Heart right ventricle (tissue), 16 donors: Measurements from ENCODE around the gene ZNF423. TPM values are rescaled to one million over a fixed set of nuclear protein-coding genes. Genes with fewer than 3 reads are reported as not detected.

Experiments used
- ATAC-seq, 8 donors: fragments of 200-7000 bp; cut with Tn5 transposase; one replicate each; pipeline ENCODE4 v1.9.1; 2020; ENCODE audit warnings: mild to moderate bottlenecking in 8 of 8, moderate library complexity in 8 of 8, moderate number of reproducible peaks in 1 of 8
- DNase-seq, 2 donors: peaks; one replicate each; pipeline ENCODE4 v3.0.0-alpha.2; 2020
- H3K27ac ChIP-seq, 10 donors: fragments of 200-600 bp; sonication (generic) in 2 of 10; one replicate each; pipeline versions ENCODE4 v1.5.0 to v1.8.0; 2020 to 2022; ENCODE audit warnings: mild to moderate bottlenecking in 3 of 10
- H3K27me3 ChIP-seq, 7 donors: fragments of 200-600 bp; one replicate each; pipeline ENCODE4 v1.8.0; 2021 to 2022; ENCODE audit warnings: mild to moderate bottlenecking in 2 of 7
- H3K36me3 ChIP-seq, 9 donors: fragments of 200-600 bp; sonication (generic) in 1 of 9; one replicate each; pipeline versions ENCODE4 v1.5.0 to v1.8.0; 2020 to 2022; ENCODE audit warnings: mild to moderate bottlenecking in 2 of 9
- H3K4me1 ChIP-seq, 9 donors: fragments of 200-600 bp; sonication (generic) in 1 of 9; one replicate each; pipeline versions ENCODE4 v1.5.0 to v1.8.0; 2020 to 2022; ENCODE audit warnings: mild to moderate bottlenecking in 4 of 9
- H3K4me3 ChIP-seq, 10 donors: fragments of 200-600 bp; sonication (generic) in 2 of 10; one replicate each; pipeline versions ENCODE4 v1.5.0 to v1.8.0; 2020 to 2022; ENCODE audit warnings: mild to moderate bottlenecking in 7 of 10, moderate library complexity in 2 of 10
- H3K9me3 ChIP-seq, 11 donors: fragments of 200-600 bp in 10 of 11; sonication (generic) in 2 of 11; one replicate each; pipeline versions ENCODE4 v1.5.0 to v1.8.0; 2013 to 2022; ENCODE audit warnings: mild to moderate bottlenecking in 2 of 11, control low read depth in 1 of 11, moderate library complexity in 1 of 11
- WGBS, 2 donors: extraction: QIAGEN DNeasy Blood & Tissue Kit; methylation state at CpG; one replicate each; pipeline ENCODE4 v1.1.7; 2013; ENCODE audit warnings: inconsistent platforms in 1 of 2; 5-methylcytosine and 5-hydroxymethylcytosine counted together
- intact Hi-C, 10 donors: fragments of 100-400 bp; cut with DNase I; formaldehyde crosslinking; loops; one replicate each; pipeline versions ENCODE4 v1.11.1 to v1.14.2; 2022
- polyA plus RNA-seq, 2 donors: library from polyadenylated mRNA; stranded (reverse); fragments of 200-250 nt; gene quantifications; one replicate each; pipeline ENCODE4 v1.2.3, GENCODE V29; 2013
- total RNA-seq, 10 donors: library from RNA; stranded (reverse); fragmentation: NEBNext Ultra II Directional in 3 of 10; extraction: Animal tissue kit (Norgen Biotek cat#: 25700) in 3 of 10; gene quantifications; one replicate each; pipeline versions ENCODE4 v1.2.1 to v1.2.4, GENCODE V29; 2021 to 2023
- TF ChIP-seq, protein P1 (sequence below), 9 donors: fragments of 200-600 bp; sonication (generic) in 2 of 9; IDR thresholded peaks; one replicate each; pipeline versions ENCODE4 v1.5.0 to v1.8.0; 2021 to 2022; ENCODE audit warnings: antibody characterized with exemption in 9 of 9, mild to moderate bottlenecking in 5 of 9, moderate library complexity in 1 of 9
- donor health status: Arrhythmogenic right ventricular cardiomyopathy.
- donor health status: ischemic (EF 13 %, LVEDD 7.1; RV severe dilation, severe dysfunction).
- donor health status: healthy with polysubstance abuse.
- donor health status: DM: no; HTN: yes; CAD: no.
- donor health status: DM: no; HTN: no; CAD: no.
- donor health status: ischemic (EF 25% LVEDD 6.9; RV normal size, moderate dysfunction).
- donor health status: ischemic (EF 25% LVEDD 5.7; RV mildly dilated, moderate dysfunction).
- donor health status: healthy.
- donor health status: DM: yes; HTN: yes; CAD: no.
- donor health status: Ischemic cardiomyopathy.
- donor health status: ischemic (EF 35%, LVEDD 5.7; RV mildly dilated, moderate dysfunction).
- donor health status: nonischemic (EF 11% LVEDD 7.7; RV severe dilation, severe dysfunction).
- donor health status: DM: yes; HTN: yes; CAD: no.
- donor health status: PGD.
- donor health status: ischemic (EF 29% LVEDD 5.4; RV normal size, mild dysfunction).
- donor health status: nonischemic (EF 23%, LVEDD 6.1; RV moderate dilation, normal function).

Gene ZNF423
- total and polyA plus RNA-seq, 12 donors = 2.6 to 10.6 (median 7.0) TPM

DNA sequence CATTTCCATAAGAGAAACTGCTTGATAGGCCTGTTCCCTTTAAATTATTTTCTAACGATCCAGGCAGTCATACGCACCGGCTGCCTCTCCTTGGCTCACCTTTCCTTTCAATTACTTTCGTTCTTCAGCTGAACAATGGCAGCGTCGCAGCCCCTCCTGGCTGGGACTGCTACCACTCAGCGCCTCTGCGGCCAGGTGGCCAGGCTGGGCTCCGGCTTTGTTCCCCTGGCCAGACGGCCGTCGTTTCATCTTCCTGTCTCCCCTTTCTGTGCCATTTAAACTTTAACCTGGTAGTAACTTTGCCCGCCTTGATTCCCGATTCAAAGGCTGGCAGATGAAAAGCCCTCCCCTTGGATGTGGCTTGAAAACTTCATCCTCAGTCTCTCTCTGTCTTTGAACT lies 403.3 kb downstream of the ZNF423 start:
- Histone ChIP-seq H3K4me1 (peaks cover 0 to 21% (median 3%) of the 10 kb centered on the region in 9 donors), H3K36me3 (no peaks in the 10 kb centered on the region), H3K4me3 (peak overlapping the region in 6 of 10 donors; percentile 13 to 42 (median 33)), H3K9me3 (no peaks in the 10 kb centered on the region), H3K27ac (peak overlapping the region; percentile 30 to 91 (median 73)), H3K27me3 (peaks cover 0 to 20% (median 0%) of the 10 kb centered on the region in 7 donors)
- peak in 6 of 8 donors; percentile 55 to 84 (median 76) for ATAC-seq
- TF ChIP-seq, protein P1, sequence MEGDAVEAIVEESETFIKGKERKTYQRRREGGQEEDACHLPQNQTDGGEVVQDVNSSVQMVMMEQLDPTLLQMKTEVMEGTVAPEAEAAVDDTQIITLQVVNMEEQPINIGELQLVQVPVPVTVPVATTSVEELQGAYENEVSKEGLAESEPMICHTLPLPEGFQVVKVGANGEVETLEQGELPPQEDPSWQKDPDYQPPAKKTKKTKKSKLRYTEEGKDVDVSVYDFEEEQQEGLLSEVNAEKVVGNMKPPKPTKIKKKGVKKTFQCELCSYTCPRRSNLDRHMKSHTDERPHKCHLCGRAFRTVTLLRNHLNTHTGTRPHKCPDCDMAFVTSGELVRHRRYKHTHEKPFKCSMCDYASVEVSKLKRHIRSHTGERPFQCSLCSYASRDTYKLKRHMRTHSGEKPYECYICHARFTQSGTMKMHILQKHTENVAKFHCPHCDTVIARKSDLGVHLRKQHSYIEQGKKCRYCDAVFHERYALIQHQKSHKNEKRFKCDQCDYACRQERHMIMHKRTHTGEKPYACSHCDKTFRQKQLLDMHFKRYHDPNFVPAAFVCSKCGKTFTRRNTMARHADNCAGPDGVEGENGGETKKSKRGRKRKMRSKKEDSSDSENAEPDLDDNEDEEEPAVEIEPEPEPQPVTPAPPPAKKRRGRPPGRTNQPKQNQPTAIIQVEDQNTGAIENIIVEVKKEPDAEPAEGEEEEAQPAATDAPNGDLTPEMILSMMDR (IDR thresholded peaks at IDR 0.05) = peak in 2 of 9 donors; percentile 13 to 26
- DNase-seq = no peak
- intact Hi-C loops = loop anchor here in 1 of 10 donors (10.0 kb wide), 1 partner anchor 62 kb away; no protein-coding TSS in a partner anchor
- 45 to 48% methylated on average over 14 of the region's 14 CpGs for WGBS, 2 donors

DNA sequence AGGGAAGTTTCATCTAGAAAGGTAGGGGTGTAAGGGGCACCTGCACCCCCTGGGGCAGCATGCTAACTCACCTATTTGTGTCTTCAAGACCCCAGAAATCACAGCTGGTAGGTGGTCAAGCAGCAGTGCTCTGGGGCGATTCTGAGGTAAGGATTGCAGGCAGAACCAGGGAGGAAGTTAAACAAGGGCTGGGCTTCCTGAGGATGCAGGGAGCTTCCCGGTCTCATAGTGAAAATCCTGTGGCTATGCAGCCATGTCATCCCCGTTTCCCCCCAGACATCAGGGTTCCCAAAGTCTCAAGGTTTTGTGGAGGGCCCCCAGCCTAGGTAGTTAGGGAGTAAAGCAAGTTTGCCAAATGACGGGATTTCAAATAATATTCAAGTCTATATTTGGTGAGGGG lies 403.8 kb downstream of the ZNF423 start:
- intact Hi-C loops = loop anchor here in 1 of 10 donors (10.0 kb wide), 1 partner anchor 63 kb away; no protein-coding TSS in a partner anchor
- H3K27me3 ChIP-seq = peaks cover 0 to 16% (median 0%) of the 10 kb centered on the region in 7 donors
- H3K4me3 ChIP-seq = peak overlapping the region in 6 of 10 donors; percentile 13 to 42 (median 33)
- peak overlapping the region; percentile 30 to 91 (median 73) for H3K27ac ChIP-seq
- ATAC-seq (peak in 4 of 8 donors; percentile 58 to 86 (median 86)), DNase-seq (peak in 1 of 2 donors; percentile 19)
- 36 to 57% methylated on average over 4 of the region's 4 CpGs for WGBS, 2 donors
- no peaks in the 10 kb centered on the region for H3K36me3 ChIP-seq
- peaks cover 0 to 21% (median 3%) of the 10 kb centered on the region in 9 donors for H3K4me1 ChIP-seq
- H3K9me3 ChIP-seq = no peaks in the 10 kb centered on the region
- TF ChIP-seq, protein P1 (IDR thresholded peaks at IDR 0.05) = no peak

DNA sequence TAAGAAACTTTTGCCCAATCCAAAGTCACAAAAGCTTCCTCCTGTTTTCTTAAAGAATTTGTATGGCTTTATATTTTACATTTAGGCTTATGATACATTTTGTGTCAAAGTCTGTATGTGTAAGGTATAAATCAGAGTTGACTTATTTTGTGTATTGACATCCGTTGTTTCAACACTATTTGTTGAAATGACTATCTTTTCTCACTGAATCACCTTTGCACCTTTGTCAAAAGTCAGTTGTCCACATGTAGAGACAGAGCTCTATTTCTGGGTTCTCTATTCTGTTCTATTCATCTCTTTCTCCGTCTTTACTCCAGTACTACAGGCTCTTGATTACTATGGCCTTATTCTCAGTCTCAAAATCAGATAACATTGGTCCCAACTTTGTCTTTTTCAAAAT lies 409.1 kb downstream of the ZNF423 start:
- 87 to 88% methylated on average over 2 of the region's 2 CpGs for WGBS, 2 donors
- peaks cover 0 to 10% (median 0%) of the 10 kb centered on the region in 7 donors for H3K27me3 ChIP-seq
- H3K9me3 ChIP-seq = no peaks in the 10 kb centered on the region
- DNase-seq (no peak), ATAC-seq (no peak)
- no peaks in the 10 kb centered on the region for H3K36me3 ChIP-seq
- TF ChIP-seq, protein P1 (IDR thresholded peaks at IDR 0.05) = no peak
- H3K4me3 ChIP-seq = no peak overlapping the region
- intact Hi-C loops = no loop called here
- H3K27ac ChIP-seq = no peak overlapping the region
- H3K4me1 ChIP-seq = peaks cover 0 to 23% (median 3%) of the 10 kb centered on the region in 9 donors

DNA sequence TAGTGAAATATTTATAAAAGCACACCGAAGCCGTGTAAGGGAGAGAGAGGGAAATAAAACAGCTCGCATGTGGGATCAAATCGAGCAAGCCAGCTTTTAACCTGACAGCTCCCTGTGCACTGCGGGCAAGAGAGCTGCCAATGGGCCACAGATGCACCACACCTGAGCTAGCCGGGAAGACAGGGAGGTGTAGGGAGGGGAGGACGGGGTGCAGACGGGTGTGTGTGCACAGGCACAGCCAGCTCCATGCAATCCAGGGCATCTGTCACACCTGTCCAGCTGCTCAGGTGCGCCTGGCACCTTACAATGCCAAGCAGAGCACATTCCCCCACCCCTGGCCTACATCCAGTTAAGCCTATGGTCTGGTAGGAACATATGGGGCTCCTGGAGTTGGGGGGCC lies 412.3 kb downstream of the ZNF423 start:
- peaks cover 0 to 44% (median 16%) of the 10 kb centered on the region in 9 donors for H3K4me1 ChIP-seq
- 83 to 89% methylated on average over 9 of the region's 9 CpGs for WGBS, 2 donors
- ATAC-seq = no peak
- TF ChIP-seq, protein P1 (IDR thresholded peaks at IDR 0.05) = no peak
- H3K27ac ChIP-seq = no peak overlapping the region
- no peak for DNase-seq
- no peak overlapping the region for H3K4me3 ChIP-seq
- H3K9me3 ChIP-seq = no peaks in the 10 kb centered on the region
- H3K27me3 ChIP-seq = peaks cover 0 to 6% (median 0%) of the 10 kb centered on the region in 7 donors
- H3K36me3 ChIP-seq = no peaks in the 10 kb centered on the region
- intact Hi-C loops = loop anchor here in 1 of 10 donors (5.0 kb wide), 1 partner anchor 49 kb away; no protein-coding TSS in a partner anchor
